Fibroblast of pulmonary artery (primary cell): ENCODE results near the gene EFNA4.

Experiments
- DNase-seq: peaks from one replicate; pipeline ENCODE4 v3.0.0-alpha.2; 2010; ENCODE audit warnings: low read depth
- H3K4me3 ChIP-seq: replicated peaks from 2 replicates; pipeline ENCODE4 v1.5.1; 2011; ENCODE audit warnings: low read depth, mild to moderate bottlenecking, control low read depth, low read length, moderate library complexity
- CTCF ChIP-seq: IDR thresholded peaks from 2 replicates; pipeline ENCODE4 v1.5.1; 2011; ENCODE audit warnings: mild to moderate bottlenecking, control low read depth, low read length, inconsistent platforms; ENCODE audit errors: missing control alignments

EFNA4 gene

GRCh38 chr1:155079487-155080311 is 16.2 kb downstream of the EFNA4 start:
- no peak for DNase-seq
- no peak for TF ChIP-seq CTCF
- no peak overlapping the region for H3K4me3 ChIP-seq

- TF ChIP-seq CTCF, result no peak
- no peak overlapping the region for H3K4me3 ChIP-seq
- DNase-seq, result no peak
These were observed 17.0 kb downstream of the EFNA4 start for GRCh38 chr1:155080312-155081228.

- H3K4me3 ChIP-seq, result no peak overlapping the region
- DNase-seq, result no peak
- TF ChIP-seq CTCF, result no peak
These were observed 18.1 kb downstream of the EFNA4 start for GRCh38 chr1:155081472-155082300.

GRCh38 chr1:155082301-155083051 is 18.9 kb downstream of the EFNA4 start:
- TF ChIP-seq CTCF, result no peak
- H3K4me3 ChIP-seq, result no peak overlapping the region
- no peak for DNase-seq

DNA sequence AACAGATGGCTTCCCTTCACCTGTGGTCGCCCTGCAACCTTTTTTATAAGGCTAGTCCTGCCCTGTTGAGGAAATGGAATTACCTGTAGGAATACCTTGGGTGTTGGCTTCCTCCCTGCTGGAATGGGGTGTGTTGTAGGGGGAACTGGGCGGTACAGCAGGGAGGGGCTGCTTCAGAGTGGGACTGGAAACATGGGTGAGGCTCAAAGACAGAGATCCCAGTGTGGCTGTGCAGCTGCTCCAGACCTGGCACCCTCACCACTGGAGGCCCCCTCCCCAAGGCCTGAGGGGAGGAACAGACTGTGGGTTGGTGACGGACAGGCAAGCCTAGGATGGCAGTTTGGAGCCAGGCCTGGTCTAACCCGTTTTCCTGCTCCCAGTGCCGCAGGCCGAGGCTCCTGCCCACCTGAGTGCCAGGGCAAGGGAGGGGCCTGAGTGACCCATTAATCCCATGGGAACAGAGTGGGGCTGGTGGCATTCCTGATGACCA is 19.6 kb downstream of the EFNA4 start:
- H3K4me3 ChIP-seq, result no peak overlapping the region
- TF ChIP-seq CTCF, result no peak

More for the DNA sequence above, 19.6 kb downstream of the EFNA4 start:
- DNase-seq, result no peak
